Measurements from ENCODE around the gene FRMD3. TPM values are rescaled to one million over a fixed set of nuclear protein-coding genes. Genes with fewer than 3 reads are reported as not detected.

Gene FRMD3
- total RNA-seq, 4 donors from 2014 or later: 10.4 to 19.6 (median 16.4) TPM

DNA sequence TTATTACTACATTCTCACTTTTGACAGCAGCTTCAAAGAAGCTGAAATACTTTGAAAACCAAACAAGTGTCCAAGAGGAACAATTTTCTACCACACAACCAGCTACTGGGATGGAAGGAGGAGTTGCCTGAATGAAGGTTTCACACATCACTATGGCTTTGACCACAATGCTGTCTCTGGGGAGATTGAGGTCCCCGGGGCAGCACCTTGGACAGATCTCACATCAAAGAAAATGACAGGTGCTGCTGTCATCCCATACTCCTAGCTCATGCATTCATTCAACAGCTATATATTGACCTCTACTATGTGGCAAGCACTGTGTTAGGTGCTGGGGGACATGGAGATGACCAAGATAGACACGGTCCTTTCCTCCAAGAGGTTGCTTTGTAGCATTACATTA lies 242.1 kb downstream of the FRMD3 start:
- TF ChIP-seq, protein P1, sequence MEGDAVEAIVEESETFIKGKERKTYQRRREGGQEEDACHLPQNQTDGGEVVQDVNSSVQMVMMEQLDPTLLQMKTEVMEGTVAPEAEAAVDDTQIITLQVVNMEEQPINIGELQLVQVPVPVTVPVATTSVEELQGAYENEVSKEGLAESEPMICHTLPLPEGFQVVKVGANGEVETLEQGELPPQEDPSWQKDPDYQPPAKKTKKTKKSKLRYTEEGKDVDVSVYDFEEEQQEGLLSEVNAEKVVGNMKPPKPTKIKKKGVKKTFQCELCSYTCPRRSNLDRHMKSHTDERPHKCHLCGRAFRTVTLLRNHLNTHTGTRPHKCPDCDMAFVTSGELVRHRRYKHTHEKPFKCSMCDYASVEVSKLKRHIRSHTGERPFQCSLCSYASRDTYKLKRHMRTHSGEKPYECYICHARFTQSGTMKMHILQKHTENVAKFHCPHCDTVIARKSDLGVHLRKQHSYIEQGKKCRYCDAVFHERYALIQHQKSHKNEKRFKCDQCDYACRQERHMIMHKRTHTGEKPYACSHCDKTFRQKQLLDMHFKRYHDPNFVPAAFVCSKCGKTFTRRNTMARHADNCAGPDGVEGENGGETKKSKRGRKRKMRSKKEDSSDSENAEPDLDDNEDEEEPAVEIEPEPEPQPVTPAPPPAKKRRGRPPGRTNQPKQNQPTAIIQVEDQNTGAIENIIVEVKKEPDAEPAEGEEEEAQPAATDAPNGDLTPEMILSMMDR (IDR thresholded peaks at IDR 0.05; ENCODE audit: low read depth): no peak

DNA sequence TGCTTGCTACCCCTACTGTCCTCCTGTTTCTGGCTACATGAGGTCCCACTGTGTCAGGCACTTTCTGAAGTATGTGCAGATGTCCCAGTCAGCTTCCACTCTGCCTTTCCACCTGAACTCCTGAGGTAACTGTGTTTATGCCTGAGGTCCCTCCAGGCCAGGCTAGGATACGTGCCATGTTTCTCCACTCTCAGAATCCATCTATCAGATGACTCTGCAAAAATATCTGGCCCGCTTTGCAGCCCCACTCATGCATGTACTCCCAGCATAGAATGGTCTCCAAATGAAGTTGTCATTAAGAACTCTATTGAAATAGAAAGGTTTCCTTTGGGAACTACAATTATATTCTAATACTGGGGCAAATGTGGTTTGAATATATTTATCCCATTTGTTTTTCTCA lies 243.4 kb downstream of the FRMD3 start:
- TF ChIP-seq, protein P1 (IDR thresholded peaks at IDR 0.05; ENCODE audit: low read depth): no peak

DNA sequence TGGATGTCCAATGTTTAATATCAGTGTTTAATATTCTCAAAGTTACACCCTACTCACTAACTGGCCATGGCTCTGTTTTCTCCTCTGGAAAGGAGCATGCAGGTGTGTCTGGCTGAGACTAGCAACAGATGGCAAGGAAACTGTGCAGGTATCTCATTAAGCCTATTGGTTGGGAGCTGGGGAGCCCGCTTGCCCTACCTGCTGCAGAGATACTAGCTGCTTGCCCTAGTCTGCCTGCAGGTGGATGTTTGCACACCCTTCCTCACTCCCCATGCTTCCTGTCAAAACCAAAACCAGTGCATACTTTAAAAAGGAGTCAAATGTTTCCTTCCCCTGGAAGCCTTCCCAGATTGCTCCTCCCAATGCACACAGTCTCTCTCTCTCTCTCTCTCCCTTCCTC lies 247.0 kb downstream of the FRMD3 start:
- TF ChIP-seq, protein P1 (IDR thresholded peaks at IDR 0.05; ENCODE audit: low read depth): no peak

DNA sequence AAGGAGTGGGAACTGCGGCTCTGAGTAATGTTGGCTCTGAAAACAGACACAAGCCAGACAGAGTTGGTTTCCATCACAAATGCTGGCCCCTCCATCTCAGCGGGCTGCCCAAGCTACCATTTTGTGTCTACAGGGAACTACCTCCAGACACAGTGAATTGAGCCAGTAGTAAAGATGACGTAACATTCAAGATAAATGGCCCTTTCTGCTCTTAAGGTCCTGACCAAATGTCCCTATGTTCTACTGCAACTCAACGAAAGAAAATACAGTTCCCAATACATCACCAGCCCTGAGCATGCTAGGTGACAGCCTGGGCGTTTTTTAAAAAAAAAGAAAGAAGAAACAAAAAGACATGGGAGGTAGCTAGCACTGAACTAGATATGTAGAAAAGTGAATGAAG lies 247.5 kb downstream of the FRMD3 start:
- TF ChIP-seq, protein P1 (IDR thresholded peaks at IDR 0.05; ENCODE audit: low read depth): no peak

DNA sequence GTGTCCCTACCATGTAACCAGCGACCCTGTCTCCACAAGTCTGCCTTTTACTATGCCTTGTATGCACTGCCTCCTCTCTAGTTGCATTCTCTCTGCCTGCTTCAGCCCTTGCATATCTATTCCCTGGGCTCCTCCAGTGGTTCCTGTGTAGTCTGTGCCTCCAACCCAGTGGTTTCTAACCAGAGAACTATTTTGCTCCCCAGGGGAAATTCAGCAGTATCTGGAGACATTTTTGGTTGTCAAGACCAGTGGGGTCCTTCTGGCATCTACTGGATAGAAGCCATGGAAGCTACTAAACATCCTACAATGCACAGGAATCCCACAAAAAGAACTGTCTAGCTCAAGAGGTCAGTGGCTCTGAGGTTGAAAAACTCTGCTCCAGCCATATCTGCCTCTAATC lies 251.2 kb downstream of the FRMD3 start:
- TF ChIP-seq, protein P1 (IDR thresholded peaks at IDR 0.05; ENCODE audit: low read depth): no peak

DNA sequence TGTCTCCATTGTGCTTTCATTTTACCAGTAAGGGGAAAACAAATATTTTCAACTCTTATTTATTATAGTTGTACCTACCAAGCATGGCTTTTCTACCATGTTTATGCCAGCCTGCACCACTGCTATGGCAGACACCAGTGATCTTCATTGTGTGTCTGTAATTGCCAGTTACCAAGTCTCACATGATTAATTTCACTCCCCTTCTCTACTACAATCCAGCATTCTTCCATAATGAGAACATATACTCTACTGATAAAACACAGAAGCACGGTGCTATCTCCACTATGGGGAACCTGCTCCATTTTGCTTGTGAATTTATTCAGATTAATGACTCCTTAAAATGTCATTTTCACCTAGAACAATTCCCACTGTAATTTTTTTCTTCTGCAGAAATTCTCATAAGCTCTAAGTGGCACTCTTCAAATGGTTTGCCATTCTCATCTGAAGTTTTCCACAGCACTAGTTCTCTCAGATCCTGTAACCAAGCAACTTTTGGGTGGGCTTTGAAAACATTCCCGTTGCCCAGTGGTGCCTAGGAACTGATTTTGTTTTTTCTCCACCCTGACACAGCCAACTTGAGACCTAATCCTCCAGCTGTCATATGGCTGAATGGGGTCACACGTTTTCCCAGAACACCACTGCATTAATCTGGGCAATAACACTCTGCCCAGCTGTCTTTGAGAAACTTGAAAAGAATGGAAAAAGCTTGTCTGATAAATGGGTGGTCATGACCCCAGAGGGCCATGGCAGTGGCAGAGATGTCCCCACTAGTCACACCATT lies 252.6 kb downstream of the FRMD3 start:
- TF ChIP-seq, protein P1 (IDR thresholded peaks at IDR 0.05; ENCODE audit: low read depth): no peak

DNA sequence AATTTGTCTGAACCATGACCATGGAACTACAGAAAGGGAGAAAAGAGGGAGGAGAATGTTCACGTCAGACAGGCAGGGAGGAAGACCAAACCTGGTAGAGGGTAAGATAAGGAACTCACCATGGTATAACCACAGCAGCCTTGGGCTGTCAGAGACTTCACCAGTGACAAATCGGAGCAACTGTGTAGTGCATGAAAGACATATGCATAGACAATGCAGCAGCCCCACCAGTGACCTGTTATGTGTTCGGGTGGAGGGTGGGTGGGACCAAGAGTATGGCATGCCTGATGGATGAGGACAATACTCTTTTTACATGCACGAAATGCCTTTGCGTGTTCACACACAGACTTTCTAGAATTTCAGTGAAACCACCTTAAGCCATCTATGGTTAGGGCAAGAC lies 253.5 kb downstream of the FRMD3 start:
- TF ChIP-seq, protein P1 (IDR thresholded peaks at IDR 0.05; ENCODE audit: low read depth): no peak
